CD4-positive, alpha-beta T cell treated with Interleukin-17A for 1 hour (primary cell): Measurements from ENCODE around the gene R3HDM4.
"Not testable (repeated sequence)": the region's sequence is repeated elsewhere in the genome, so short reads cannot be mapped to it uniquely, and the experiment has no call there.

ENCODE experiments used
- DNase-seq: peaks from one replicate; pipeline ENCODE4 v3.0.0-alpha.2; 2020

R3HDM4 gene

GRCh38 chr19:913080-913748, at the start of gene R3HDM4:
R3HDM4 (minus strand) TSS chr19:913219; CDS start chr19:913157, 62 bp downstream.
- peak; percentile 89 for DNase-seq

- DNase-seq, result no peak
These were observed 49.0 kb upstream of the R3HDM4 start for GRCh38 chr19:961866-962620.

DNA sequence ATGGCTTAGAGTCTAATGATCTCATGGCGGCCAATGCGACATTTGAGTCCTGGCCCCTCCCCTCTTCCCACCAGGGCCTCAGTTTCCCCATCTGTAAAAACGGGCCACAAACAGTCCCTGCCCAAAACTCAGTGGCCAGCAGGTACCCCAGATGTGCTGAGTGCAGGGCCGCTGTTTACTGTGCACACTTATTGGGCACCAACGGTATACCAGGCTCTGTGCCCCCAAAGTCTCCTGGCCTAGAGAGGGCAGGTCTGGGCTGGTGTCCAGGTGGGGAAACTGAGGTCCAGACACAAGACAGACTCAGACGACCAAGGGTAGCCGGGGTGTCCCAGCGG, 47.6 kb upstream of the R3HDM4 start:
- no peak for DNase-seq

DNA sequence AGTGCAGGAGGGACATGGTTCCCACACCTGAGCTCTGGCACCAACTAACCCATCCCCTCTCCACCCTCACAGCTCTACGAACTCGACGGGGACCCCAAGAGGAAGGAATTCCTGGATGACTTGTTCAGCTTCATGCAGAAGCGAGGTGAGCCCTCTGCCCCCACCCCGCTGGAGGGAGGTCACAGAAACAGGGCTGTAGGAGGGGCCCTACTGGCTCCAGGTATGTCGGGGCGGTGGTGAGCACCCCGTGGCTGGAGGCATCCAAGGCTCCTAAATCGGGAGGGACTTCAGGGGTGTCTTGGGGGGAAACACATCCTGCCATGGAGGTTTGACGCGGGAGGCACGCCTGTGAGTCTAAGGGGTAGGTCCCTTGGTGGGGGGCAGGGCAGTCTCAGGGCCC, 47.0 kb upstream of the R3HDM4 start:
- no peak for DNase-seq

- DNase-seq, result no peak
These were observed 46.2 kb upstream of the R3HDM4 start for GRCh38 chr19:958967-959855.

- DNase-seq, result not testable (repeated sequence)
These were observed 44.6 kb upstream of the R3HDM4 start for GRCh38 chr19:957578-957977.

DNA sequence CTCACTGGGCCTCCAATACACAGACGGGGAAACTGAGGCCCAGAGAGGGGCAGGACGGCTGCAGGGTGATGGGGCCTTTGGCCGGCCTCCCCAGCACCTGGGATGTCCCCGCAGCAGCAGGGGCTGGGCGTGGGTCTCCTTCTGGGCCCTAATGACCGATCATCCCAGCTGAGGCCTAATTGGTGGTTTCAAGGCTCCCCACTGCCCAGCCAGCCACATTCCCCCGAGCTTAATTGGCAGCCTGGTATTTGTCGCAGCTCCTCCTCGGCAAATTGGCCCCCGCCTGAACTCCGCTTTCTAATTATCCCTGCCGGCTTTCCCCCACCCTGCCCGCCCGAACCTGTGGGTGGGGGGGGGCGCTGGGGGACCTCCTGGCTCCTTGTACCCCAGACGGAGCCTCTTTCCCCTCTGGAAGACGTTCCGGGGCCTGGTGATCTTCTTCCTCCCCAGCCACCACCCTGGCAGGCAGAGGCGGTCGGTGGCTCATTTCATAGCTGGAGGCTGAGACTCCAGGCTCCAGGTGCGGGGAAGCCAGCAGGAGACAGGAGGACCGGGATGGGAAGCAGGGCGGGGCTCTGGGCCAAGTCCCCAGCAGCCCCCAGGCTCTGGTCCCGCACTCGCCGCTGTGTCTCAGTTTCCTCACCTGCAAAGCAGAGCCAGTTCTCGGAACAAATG, 43.9 kb upstream of the R3HDM4 start:
- DNase-seq, result no peak

DNA sequence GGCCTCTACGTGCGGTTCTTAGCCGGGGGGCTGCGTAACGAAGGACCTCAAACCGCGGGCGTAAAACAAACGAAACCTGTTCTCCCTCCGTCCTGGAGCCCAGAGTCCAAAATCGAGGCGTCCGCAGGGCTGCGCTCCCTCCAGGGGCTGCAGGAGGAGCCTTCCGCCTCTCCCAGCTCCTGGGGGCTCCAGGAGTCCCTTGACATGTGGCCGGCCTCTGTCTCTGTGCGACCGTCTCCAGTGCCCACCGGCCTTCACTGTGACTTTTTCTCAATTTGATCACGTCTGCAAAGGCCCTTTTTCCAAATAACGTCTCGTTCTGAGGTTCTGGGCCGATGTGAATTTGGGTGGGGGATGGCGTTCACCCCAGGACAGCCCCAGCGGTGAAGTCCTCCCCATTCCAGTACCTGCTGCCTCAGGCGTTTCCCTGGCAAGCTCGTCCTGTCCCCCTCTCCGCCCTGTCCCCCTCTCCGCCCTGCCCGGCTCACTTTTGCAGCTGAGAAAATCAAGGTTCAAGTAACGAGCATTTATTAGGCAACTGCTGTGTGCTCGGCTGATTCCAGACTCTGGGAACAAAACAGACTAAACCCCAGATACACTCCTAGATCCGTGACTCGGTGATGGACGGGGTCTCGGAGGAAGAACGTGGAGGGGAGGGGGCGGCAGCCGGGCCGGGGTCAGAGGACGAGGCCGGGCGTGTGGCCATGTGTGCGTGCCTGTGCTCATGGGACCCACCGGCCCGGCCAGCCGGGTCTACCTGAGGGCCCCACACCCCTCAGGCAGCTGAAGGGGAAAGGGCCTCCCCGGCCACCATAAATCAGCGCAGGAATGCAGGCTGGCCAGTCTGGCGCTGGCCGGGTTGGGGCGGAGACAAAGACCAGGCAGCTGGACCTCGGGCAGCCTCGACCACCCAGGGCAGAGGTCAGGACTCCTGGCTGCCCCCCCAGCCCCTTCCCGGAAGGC, 43.1 kb upstream of the R3HDM4 start:
- no peak for DNase-seq

DNA sequence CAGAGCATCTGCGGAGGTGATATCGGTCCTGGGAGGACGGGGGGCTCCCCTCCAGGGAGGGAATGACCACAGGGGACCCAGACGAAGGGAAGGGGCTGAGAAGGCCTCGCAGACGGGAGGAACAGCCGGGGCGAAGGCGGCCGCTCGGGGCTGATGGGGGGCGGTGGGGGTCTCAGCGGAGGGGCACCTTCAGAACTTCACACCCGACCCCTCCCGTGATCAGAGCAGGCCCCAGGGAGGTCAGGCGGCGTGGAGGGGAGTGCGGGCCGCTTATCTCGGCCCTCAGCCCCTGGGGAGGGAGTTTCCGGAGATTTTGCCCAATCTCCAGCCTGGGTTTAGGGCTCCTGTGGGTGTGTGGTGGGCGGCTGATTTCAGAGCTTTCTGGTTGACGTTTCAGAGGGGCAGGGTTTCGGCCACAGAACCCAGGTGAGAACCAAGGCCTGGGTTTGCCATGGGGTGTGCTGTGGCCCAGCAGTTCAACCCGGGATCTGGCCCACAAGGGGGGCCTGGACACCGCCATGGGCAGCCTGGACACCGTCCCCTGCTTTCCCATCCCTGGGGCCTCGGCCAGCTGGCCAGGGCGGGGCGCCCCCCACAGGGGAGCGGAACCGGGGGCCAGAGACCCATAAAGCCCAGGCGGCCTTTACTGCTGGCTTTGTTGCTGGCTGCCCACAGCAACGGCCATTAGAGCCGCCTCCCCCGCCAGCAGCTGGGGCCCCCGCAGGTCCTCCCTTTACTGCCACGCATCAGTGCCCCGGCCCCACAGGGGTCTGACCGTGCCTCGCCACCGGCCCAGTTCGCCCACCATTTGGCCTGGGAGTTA, 41.9 kb upstream of the R3HDM4 start:
- DNase-seq, result no peak

DNA sequence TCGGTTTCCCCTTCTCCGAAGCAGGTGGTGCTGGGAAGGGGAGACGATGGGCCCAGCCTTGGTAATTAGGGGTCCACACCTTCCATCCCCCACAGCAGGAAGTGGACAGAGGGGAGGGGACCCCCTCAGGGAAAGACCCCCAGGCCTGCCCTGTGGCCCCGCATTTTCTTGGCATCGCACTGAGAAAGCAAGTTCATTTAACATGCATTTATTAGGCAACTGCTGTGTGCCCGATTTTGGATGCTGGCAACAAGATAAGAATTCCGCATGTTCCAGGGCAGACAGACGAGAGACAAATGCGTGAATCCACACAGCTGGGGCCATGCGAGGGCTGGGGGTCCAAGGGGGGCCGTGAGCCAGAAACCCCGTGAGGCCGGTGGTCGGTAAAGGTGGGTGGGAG, 41.3 kb upstream of the R3HDM4 start:
- no peak for DNase-seq

DNA sequence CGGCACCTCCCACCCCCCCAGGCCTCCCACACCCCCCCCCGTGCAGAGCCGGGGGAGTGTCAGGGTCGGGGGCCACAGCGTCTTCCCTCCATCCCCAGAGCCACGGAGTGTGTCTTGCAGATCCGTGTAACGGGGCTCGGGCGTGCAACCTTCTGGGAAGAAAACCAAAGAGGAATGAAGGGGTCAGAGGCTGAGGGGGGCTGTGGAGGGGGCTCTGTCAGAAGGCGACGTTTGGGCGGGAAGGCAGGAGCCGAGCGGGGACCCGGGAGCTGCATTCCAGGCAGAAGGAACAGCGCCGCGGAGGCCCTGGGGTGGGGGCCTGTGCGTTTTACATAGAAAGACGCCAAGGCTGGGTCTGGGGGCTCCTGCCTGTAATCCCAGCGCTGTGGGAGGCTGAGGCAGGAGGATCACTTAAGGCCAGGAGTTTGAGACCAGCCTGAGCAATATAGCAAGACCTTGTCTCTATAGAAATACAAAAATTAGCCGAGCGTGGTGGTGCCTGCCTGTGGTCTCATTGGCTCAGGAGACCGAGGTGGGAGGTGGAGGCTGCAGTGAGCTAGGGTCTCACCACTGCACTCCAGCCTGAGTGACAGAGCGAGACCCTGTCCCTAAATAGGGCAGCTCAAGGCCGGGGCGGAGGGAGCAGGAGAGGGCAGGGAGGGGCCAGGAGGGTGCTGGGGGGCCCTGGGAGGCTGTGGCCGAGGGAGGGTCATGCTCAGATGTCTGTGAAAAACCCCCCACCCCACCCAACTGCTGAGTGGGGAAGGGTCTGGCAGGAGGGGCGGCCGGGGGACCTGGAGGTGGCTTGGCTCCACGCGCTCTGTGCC, 40.6 kb upstream of the R3HDM4 start:
- no peak for DNase-seq

DNA sequence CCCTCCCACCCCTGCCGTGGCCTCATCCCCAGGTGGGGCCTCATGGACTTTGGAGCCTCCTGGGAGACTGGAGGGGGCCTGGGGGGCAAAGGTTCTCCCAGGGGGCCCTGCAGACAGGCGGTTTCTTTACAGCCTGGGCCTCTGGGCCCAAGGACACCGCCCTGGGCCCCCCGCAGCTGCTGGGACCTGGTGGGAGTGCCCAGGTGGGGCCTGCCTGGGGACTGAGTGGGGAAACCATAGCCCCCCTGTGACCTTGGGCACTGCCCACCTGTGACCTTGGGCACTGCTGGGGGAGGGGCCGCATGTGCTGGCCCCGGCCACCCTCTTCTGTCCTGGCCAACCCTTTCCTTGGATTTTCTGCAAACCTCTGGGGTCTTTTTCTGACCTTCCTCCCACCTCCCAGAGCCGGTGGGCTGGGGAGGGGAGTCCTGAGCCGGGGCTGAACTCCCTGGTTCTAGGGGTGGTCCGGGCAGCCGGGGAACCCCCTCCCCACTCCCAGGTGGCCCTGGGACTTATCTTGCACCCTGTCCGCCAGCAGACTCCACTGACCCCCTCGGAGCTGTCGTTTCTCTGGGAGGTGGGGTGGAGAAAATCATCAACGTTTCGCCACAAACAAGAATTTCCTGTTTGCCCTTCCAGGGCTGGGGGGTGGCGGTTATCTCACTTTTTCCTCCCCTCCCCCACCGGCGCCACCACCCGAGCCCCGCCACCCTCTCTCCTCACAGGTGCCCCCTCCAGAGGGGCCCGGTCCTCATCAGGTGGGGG, 39.8 kb upstream of the R3HDM4 start:
- peak; percentile 15 for DNase-seq

DNA sequence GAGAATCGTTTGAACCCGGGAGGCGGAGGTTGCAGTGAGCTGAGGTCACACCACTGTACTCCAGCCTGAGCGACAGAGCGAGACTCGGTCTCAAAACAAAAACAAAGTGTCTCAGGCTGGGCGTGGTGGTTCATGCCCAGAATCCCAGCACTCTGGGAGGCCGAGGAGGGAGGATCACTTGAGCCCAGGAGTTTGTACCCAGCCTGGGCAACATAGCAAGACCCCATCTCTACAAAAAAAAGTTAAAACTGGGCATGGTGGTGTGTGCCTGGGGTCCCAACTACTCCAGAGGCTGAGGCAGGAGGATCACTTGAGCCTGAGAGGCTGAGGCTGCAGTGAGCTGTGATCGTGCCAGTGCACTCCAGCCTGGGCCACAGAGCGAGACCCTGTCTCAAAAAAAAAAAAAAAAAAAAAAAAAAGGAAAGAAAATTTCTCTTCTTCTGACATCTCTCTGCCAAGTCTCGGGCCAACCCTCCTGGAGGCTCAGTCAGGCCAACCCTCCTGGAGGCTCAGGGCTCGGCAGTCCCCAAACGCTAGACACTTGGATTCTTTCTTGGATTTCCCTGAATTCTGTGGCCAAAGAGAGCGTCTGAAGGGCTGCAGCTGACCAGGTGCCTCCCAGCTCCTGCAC, 39.1 kb upstream of the R3HDM4 start:
- no peak for DNase-seq

GRCh38 chr19:950352-951066, 37.5 kb upstream of the R3HDM4 start:
- DNase-seq, result no peak

DNA sequence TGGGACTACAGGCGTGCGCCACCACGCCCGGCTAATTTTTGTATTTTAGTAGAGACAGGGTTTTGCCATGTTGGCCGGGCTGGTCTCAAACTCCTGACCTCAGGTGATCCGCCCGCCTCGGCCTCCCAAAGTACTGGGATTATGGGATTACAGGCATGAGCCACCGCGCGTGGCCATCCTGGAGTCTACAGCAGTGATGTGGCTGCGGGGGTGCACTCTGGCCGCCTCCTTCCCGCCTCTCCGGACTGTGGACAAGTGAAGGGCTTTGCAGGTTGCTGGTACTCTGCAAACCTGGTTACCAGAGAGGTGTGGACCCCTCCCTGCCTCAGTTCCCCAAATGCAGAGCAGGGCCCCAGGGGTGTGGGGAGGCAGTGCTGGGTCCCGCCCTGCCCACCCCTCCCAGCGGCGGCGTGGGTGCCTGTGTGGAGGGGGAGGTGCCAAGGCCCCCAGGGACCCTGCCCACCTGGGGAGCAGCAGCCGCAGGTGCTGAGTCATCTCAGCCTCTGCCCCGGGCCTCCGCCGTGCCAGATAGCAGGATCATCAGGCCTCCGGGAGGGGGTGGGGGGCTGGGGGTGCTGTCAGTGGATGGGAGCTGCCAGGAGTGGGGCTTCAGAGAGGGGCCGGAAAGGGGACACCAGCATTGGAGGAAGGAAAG, 36.0 kb upstream of the R3HDM4 start:
- DNase-seq, result no peak

- DNase-seq, result peak; percentile 39
These were observed 34.9 kb upstream of the R3HDM4 start for GRCh38 chr19:947707-948539.
